Measurements from ENCODE around the gene SMARCB1.

DNA sequence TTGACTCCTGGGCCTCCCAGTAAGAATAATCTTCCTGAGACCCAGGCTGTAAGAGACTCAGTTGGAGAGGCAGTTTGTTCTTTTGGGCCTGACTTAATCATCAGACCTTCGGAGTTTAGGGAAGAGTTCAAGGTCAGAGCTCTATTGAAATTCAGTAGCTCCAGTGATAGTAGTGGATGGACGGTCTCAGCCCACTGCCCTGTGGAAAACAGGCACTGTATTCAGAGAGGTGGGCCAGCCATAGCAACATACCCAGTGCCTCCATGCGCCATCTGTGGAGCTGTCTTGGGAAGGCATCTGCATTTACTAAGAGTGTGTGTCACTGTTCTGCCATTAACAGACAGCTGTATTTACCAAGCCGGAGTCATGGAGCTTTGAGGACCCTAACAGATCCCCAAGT lies 2.9 kb downstream of the SMARCB1 start:
- TF ChIP-seq, protein P1, sequence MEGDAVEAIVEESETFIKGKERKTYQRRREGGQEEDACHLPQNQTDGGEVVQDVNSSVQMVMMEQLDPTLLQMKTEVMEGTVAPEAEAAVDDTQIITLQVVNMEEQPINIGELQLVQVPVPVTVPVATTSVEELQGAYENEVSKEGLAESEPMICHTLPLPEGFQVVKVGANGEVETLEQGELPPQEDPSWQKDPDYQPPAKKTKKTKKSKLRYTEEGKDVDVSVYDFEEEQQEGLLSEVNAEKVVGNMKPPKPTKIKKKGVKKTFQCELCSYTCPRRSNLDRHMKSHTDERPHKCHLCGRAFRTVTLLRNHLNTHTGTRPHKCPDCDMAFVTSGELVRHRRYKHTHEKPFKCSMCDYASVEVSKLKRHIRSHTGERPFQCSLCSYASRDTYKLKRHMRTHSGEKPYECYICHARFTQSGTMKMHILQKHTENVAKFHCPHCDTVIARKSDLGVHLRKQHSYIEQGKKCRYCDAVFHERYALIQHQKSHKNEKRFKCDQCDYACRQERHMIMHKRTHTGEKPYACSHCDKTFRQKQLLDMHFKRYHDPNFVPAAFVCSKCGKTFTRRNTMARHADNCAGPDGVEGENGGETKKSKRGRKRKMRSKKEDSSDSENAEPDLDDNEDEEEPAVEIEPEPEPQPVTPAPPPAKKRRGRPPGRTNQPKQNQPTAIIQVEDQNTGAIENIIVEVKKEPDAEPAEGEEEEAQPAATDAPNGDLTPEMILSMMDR (IDR thresholded peaks at IDR 0.05; ENCODE audit: low read depth, low read length): peak; percentile 24; the same call in 1 of the 2 replicates
- TF ChIP-seq EZH2phosphoT487 (IDR thresholded peaks at IDR 0.05; ENCODE audit: low read depth): no peak

All from OCI-LY3 (cell line).